HPDE6-E6E7 (cell line): ENCODE measurements around the gene RAB11FIP3.

Experiments used
- DNase-seq: peaks from one replicate; pipeline ENCODE4 v3.0.0; 2011; ENCODE audit warnings: missing footprints; ENCODE audit errors: extremely low spot score

Gene RAB11FIP3

DNA sequence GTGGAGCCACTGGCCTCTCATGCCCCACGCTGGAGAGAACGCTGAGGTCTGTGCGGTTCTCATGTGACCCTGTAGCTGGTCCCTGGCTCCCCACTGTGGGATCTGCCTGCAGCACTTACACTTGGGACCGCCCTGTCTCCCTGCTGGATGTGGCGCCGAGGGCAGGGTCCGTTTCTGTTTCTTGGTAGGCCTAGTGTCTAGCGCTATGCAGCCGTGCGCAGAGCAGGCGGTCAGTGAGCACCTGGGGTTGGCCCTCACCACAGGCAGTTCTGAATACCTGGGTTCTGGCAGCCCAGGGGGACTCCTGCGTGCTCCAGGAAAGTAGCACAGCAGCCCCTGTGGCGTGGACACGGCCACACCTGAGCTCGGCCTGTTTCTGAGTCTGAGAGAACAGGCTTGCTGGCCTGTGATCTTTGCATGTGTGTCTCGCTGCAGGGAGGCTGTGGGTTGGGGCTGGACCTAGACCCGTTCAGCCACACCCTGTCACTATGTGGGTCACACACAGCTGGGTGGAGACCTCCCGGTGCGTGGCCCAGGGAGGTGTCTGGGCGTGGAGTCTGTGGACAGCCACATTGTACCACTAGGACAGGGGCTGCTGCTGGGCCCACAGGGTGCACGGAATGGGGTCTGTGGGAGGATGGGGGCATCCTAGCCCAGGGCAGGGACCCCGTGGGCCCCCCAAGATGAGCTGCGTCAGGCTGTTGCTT, 104.8 kb downstream of the RAB11FIP3 start:
- DNase-seq, result no peak

DNA sequence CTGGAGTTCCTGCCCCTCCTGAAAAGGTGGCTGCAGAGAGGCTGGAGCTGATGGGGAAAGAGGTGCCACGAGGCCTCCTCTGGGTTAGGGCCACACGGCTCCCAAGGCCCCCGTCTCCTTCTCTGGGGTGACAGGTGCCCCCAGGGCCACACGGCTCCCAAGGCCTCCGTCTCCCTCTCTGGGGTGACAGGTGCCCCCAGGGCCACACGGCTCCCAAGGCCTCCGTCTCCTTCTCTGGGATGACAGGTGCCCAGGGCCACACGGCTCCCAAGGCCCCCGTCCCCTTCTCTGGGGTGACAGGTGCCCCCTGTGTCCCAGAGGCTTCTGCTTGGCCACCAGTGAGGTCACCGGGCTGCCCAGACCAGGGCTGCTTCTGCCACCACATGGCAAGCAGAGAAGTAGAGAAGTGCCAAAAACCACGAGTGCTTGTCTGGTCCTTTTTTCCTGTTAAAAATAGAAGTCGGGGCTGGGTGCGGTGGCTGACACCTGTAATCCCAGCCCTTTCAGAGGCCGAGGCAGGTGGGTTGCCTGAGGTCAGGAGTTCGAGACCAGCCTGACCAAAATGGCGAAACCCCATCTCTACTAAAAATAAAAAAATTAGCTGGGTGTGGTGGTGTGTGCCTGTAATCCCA, 106.2 kb downstream of the RAB11FIP3 start:
- DNase-seq, result no peak

DNA sequence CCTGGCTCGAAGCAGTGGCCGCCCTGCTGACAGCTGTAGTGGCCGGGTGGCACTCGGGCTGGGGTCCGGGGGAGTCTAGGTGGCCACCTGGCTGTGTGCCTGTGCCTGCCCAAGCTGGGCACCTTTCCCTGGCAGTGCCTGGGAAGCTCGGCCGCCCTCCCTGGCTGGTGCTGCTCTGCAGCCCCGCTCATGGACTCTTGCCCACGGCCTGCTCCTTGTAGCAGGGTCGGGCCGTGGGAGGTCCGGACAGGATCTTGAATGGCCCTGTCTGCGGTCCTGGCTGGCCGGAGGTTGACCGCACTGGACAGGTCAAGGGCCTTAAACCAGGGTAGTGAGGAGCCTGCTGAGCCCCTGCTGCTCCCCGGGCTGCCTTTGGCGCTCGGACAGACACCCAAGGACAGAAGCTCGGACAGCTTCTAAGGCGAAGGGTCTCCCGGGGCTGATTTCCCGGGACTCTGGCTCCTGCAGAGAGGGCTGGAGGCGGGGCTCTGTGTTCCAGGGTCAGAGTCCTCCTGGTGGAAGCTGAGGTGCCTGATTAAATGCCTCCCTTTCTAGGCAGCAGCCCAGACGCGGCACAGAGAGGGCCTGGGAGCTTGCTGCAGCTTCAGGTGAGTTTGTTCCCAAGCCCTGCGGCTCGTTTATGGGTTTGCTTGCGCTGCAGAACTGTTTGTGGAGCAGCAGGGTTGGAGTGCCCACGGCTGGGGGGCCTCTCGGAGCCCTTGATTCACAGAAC, 108.1 kb downstream of the RAB11FIP3 start:
- no peak for DNase-seq

DNA sequence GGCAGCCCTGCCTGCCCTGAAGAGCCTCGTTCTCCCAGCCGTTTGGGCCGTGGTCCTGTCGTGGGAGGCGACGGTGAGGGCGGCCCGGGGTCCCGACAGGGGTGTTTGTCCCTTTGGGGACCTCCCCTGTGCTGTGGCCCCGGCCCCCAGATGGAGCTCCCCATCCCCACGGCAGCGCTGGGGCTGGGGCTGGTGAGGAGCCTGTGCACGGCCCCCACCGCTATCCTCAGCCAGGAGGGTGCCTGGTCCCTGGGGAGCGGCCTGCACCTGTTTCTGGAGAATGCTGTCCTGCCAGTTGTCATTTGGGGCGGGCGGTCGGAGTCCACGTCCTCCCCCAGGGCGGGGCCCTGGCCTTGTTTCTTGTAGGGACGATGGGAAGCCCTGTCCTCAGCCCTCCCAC, 108.7 kb downstream of the RAB11FIP3 start:
- DNase-seq, result no peak

DNA sequence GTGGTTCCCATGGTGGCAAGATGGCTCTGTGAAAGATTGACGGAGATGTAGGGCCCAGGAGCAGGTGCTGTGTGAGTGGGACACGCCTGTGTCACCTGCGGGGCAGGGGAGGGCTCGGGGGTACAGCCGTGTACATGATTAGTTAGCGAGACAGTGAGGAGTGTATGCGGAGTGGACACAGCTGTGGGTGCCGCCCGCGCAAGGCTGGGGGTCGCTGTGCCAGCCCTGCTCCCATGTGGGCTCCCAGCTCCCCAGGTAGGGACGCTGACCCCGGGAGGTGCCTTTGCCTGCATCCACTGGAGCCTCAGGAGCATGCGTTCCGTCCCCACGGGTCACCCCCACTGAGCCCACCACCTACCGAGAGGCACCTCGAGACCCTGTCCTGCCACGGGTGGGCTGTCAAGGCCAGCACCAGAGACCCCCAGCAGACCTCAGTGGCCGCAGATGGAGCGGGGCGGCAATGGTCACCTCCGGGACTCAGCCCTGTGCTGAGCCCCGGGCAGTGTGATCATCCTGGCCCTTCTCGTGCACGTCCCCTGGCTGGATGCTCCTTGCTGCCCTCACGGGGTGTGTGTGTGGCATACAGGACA, 109.5 kb downstream of the RAB11FIP3 start:
- DNase-seq, result no peak

DNA sequence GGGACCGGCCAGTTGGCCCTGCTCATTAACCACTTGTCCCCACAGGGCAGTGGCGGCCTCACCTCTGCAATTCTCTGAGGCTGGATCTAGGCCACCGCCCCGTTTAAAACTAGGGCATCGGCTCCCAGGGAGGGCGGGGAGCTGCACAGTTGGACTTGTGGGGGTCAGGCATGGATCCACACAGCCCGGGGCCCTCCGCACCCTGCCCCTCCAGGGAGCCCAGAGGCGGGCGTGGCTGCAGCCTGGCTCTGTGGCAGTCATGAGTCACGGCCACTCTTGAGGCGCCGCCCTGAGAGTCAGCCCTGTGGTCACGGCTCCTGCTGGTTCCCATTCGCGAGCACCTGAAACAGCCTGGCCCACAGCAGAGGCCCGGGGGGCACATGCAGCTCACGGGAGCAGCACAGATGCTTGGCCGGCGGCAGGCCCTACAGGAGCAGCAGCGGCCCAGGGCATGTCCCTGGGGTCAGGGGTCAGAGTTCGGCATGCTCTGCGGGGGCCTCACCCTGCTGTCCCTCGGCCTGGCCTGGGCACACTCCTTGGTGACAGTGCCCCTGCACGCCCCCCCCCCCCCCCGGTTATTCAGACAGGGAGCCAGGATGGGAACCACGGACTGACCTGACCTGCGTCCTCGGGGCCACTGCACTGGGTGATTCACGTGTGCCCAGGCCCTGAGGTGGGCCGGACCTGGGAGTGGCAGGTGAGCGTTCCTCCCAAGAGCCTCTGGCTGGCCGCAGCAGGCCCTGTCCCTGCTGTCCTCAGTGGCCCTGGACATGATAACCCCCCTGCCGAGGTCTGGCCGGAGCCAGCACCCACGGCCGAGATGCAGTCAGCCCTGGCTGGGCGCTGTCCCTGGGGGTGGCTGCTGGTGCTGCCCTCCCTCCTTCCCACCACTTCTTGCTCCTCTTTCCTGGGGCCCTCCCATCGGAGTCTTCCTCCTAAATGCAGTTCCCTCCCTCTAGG, 110.3 kb downstream of the RAB11FIP3 start:
- peak; percentile 92 for DNase-seq

DNA sequence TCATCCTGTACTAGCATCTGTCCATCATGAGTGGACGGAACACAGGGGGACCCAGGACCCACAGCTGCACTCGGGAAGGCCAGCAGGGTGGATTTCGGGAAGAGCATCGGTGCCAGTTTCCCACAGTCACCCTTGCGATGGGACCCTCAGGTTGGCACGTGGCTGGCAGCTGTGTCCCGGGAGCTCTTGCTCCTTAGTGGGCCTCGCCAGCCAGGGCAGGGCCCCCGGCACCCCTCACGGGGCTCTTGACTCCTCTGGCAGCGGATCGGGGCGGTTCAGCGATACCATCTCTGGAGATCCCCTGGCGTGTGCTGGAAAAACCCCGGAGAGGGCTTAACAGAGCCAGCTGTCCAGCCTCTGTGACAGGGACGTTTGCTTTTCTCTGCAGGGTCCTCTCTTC, 111.3 kb downstream of the RAB11FIP3 start:
- no peak for DNase-seq

DNA sequence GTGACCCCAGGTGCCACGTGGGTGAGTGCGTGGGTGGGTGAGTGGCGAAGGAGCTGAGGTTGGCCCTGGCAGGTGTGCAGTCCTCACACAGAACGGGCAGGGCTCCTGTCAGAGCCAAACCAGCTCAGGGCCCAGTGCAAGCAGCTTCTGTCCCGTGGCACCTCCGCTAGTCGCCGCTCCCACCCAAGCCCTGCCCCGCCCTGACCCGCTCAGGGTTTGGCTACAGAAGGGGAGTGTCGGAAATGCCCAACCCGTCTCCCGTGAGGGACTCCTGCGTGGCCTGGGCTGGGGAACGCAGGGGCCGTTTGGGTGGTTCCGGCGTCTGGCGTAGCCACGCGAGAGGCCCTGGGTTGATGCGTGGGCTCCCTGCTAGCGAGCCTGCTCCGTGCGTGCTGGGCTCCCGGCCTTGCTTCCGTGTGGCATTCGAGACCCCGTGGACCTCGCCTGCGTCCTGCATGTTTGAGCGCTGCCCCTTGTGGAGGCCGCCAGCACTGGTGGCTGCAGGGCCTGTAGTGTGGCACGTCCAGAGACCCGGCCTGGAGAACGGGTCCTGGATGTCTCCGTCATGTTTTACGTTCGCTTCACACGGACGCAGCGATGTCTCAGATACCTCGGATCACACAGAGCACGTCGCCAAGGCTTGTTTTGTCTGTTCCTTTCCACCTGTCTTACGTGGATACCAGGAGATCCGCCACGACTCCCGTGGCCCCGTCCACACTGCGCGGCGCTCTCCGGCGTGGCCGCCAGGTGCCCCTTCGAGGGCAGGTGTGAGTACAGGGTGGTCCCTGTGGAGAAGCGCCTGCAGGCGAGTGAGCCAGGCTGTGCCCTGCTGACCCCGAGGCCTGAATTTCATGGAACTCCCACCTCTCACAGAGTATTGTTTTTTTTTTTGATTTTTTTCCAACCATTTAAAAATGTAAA, 112.2 kb downstream of the RAB11FIP3 start:
- DNase-seq, result no peak

DNA sequence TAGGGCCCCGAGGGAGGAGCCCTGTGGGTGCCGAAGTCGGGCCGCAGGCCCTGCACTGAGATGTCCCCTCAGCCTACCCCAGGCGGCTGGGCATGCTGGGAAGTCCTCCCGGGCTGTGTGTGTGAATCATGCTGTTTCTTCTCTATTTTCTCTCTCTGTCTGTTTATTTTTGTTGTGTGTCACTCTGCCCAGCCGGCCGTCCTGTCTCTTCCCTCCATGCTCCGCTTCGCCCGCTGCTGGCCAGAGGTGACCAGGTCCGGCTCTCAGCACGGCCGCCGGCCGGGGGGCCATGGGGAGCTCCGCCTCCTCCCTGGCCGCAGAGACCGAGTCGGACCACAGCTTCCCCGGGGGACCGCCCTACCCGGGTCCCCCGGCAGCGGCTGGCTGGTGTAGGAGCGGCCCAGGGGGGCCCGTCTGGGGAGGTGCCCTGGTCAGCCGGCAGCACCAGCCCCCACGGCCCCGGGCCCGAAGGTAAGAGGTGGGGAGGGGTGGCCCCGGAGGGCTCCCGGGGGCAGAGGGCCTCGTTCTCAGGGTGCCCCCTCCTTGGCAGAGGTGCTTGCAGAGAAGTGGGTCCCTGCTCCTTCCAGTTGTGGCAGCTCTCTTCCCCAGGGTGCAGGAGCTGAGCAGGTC, 114.6 kb downstream of the RAB11FIP3 start:
- DNase-seq, result no peak

DNA sequence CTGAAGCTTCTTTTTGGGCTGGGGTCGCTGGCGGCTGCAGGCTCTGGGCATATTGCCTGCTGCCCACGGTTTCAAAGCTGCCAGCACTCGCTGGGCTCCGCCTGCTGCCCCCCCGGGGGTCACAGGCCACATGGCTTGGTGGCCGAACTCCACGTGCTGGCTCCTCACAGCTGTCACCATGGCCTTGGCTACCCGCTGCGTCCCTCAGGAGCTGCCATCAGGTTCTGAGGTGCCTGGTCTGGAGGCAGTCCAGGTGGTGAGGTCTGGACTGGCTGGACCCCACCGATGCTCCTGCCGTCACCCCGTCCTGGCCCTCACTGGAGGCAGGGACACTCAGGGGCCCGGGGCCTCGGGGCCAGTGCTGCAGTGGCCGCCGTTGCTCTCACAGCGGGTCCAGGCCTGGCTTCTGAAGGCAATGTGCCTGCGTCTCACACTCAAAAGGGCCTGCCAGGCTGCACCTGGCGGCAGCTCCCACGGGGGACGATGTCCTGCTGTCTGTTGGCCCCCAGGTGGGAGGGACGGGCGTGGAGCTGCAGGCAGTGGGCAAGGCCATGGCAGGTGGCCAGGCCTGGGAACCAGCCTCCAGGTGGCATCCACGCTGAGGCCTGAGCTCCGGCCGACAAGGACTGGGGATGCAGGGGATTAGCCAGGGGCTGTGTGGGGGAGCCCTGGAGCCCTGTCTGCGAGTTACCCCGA, 115.3 kb downstream of the RAB11FIP3 start:
- DNase-seq, result no peak

DNA sequence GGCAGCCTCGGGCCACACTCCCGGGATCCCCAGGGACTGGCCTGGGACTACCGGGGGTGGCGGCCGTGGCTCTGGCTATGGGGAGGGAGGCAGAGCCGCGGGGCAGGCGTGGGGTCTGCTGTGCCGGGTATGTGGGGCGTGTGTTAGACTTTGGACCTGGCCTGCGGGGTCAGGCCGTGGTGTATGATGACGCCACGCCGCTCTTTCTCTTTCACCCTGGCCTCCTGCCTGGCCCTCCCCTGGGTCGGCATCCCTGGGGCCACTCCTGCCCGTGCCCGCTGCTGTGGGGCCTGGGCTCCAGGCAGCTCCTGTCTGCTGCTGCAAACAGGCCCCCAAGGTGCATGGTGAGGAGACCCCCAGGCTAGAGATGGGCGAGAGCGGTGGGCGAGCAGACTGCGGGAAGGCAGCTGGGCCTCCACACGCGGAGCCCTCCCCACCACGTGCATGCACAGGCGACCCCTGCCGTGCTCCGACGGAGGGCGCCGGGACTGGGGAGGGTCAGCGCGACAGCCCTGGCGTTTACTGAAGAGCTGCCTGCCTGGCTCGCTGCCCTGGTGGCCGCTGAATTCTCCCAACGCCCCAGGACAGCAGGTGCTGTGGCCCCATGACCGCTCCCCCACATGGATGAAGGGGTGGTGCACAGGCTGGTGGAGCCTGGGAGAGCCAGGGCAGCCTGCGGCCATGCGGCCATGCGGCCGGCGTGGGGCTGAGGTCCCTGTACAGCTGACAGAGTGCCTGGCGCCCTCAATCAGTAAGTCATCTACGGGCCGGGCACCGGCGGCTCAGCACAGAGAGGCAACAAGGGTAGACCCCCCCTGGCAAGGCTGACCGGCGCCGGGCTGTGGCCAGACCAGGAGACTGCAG, 118.1 kb downstream of the RAB11FIP3 start:
- no peak for DNase-seq

DNA sequence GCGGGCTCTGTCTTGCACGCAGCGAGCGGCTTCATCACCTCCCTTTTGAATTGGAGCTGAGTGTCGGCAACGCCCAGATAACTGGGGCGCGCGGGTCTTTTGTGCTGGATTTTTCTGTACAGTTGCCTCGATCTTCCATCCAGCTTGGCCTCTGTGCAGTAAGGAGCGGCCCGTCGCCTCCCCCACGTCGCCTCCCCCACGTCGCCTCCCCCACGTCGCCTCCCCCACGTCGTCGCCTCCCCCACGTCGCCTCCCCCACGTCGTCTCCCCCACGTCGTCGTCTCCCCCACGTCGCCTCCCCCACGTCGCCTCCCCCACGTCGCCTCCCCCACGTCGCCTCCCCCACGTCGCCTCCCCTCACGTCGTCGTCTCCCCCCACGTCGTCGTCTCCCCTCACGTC, 119.1 kb downstream of the RAB11FIP3 start:
- no peak for DNase-seq

DNA sequence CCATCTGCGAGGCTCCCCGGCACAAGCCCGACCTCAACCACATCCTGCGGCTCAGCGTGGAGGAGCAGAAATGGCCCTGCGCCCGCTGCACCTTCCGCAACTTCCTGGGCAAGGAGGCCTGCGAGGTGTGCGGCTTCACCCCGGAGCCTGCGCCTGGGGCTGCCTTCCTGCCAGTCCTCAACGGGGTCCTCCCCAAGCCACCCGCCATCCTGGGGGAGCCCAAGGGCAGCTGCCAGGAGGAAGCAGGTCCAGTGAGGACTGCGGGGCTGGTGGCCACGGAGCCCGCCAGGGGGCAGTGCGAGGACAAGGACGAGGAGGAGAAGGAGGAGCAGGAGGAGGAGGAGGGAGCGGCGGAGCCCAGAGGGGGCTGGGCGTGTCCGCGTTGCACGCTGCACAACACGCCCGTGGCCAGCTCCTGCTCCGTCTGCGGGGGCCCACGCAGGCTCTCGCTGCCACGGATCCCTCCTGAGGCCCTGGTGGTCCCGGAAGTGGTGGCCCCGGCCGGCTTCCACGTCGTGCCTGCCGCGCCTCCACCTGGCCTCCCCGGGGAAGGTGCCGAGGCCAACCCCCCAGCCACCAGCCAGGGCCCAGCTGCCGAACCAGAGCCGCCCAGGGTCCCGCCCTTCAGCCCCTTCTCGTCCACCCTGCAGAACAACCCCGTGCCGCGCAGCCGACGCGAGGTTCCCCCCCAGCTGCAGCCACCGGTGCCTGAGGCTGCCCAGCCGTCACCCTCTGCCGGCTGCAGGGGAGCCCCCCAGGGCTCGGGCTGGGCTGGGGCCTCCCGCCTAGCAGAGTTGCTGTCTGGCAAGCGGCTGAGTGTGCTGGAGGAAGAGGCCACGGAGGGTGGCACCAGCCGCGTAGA, 121.7 kb downstream of the RAB11FIP3 start:
- DNase-seq, result no peak

DNA sequence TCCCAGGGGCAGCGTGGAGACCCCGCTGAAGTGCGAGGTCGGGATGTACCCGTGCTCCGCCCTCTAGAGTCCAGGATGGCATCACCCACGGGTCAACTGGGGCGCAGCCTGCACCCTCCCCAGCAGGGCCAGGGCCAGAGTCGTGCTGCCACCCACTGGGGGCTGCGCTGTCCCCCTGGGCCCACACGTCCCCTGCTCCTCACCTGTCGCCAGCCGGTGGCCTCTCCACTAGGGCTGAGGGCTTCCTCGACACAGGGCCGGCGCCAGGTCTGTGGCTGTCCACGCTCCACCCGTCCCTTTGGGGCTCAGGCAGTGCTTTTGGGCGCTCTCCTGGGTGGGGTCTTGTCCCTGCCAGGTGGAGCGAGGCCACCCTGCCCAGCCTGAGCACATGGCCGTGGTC, 123.1 kb downstream of the RAB11FIP3 start:
- no peak for DNase-seq

DNA sequence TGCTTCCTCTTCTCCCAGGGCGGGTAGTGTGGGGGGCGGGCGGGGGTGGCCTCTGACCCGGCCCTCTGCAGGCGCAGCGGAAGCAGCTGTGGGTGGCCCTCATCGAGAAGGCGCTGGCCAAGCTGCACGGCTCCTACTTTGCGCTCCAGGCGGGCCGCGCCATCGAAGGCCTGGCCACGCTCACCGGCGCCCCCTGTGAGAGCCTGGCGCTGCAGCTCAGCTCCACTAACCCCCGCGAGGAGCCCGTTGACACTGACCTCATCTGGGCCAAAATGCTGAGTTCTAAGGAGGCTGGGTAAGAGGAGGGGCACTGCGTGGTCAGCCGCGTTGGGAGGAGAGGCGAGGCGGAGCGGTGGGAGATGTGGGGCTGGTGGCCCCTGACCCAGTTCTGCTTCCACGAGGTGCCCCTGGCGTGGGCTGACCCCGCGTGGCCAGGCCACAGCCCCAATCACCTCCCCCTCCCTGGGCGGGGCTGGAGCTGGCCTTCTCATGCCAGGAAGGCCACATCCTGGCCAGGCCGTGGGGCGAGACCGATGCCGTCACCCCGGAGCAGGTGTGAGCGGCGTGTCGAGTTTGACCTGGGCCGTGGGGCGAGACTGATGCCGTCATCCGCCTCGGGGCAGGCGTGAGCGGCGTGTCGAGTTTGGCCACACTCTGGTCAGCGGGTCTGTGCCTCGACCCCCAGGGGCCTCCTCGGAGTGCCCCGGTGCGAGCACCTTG, 124.3 kb downstream of the RAB11FIP3 start:
- DNase-seq, result no peak

DNA sequence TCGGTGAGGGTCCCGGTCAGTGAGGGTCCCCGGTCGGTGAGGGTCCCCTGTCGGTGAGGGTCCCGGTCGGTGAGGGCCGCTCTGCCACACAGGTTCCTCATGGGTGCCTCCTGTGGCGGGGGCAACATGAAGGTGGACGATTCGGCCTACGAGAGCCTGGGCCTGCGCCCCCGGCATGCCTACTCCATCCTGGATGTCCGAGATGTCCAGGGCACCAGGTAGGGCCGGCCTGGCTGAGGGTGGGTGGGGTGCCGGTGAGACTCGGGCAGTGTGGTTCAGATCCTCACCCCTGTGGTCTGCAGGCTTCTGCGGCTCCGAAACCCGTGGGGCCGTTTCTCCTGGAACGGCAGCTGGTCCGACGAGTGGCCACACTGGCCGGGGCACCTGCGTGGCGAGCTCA, 125.8 kb downstream of the RAB11FIP3 start:
- DNase-seq, result no peak

DNA sequence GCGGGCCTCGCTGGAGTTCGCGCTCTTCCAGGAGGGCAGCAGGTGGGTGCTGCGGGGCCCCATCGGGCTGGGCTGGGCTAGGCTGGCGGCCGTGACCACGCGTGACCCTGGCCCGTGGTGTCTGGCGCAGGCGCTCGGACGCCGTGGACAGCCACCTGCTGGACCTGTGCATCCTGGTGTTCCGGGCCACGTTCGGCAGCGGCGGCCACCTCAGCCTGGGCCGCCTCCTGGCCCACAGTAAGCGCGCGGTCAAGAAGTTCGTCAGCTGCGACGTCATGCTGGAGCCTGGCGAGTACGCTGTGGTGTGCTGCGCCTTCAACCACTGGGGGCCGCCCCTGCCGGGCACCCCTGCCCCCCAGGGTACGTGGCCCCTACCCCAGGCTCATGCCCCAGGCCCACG, 126.7 kb downstream of the RAB11FIP3 start:
- no peak for DNase-seq
